Cardiac fibroblast (primary cell): ENCODE data around the gene PLCB3.
"Not testable (repeated sequence)": the region's sequence is repeated elsewhere in the genome, so short reads cannot be mapped to it uniquely, and the experiment has no call there.

Experiments
- DNase-seq, 2 donors: peaks; one replicate each; pipeline versions ENCODE4 v3.0.0 to v3.0.0-alpha.2; 2010; ENCODE audit warnings: low read depth in 2 of 2
- H3K4me3 ChIP-seq, 2 donors: replicated peaks in 1 of 2; 1 replicate in 1 of 2; 2 replicates in 1 of 2; pipeline ENCODE4 v1.5.1; 2011; ENCODE audit warnings: low read depth in 2 of 2, low read length in 2 of 2, mild to moderate bottlenecking in 2 of 2, moderate library complexity in 1 of 2
- TF ChIP-seq, protein P1 (sequence below): IDR thresholded peaks from one replicate; pipeline ENCODE4 v1.5.1; 2011; ENCODE audit warnings: low read depth, mild to moderate bottlenecking, low read length, inconsistent platforms

Gene PLCB3

GRCh38 chr11:64245797-64246620 lies 5.3 kb upstream of the PLCB3 start:
- H3K4me3 ChIP-seq, result peak overlapping the region; percentile 78 to 90
- TF ChIP-seq, protein P1, sequence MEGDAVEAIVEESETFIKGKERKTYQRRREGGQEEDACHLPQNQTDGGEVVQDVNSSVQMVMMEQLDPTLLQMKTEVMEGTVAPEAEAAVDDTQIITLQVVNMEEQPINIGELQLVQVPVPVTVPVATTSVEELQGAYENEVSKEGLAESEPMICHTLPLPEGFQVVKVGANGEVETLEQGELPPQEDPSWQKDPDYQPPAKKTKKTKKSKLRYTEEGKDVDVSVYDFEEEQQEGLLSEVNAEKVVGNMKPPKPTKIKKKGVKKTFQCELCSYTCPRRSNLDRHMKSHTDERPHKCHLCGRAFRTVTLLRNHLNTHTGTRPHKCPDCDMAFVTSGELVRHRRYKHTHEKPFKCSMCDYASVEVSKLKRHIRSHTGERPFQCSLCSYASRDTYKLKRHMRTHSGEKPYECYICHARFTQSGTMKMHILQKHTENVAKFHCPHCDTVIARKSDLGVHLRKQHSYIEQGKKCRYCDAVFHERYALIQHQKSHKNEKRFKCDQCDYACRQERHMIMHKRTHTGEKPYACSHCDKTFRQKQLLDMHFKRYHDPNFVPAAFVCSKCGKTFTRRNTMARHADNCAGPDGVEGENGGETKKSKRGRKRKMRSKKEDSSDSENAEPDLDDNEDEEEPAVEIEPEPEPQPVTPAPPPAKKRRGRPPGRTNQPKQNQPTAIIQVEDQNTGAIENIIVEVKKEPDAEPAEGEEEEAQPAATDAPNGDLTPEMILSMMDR, result no peak
- DNase-seq, result peak; percentile 84 to 93

GRCh38 chr11:64246621-64246870 lies 4.8 kb upstream of the PLCB3 start:
- H3K4me3 ChIP-seq, result peak overlapping the region in 1 of 2 donors; percentile 78
- not testable (repeated sequence) for DNase-seq

GRCh38 chr11:64246871-64247728 lies 4.2 kb upstream of the PLCB3 start, which contains the start of gene PPP1R14B:
TSS of gene PPP1R14B (minus strand) at chr11:64246943. CDS start at chr11:64246673, 270 bp downstream.
- peak; percentile 84 to 90 for DNase-seq
- TF ChIP-seq, protein P1, result no peak
- peak within 1 kb of the TSS; percentile 78 to 90 for H3K4me3 ChIP-seq

- H3K4me3 ChIP-seq, result peak overlapping the region; percentile 67 to 71
- DNase-seq, result no peak
- TF ChIP-seq, protein P1, result no peak
These were observed 3.4 kb upstream of the PLCB3 start for GRCh38 chr11:64247729-64248531.

GRCh38 chr11:64248578-64248977 lies 2.8 kb upstream of the PLCB3 start:
- no peak for DNase-seq
- TF ChIP-seq, protein P1, result no peak
- H3K4me3 ChIP-seq, result no peak overlapping the region

DNA sequence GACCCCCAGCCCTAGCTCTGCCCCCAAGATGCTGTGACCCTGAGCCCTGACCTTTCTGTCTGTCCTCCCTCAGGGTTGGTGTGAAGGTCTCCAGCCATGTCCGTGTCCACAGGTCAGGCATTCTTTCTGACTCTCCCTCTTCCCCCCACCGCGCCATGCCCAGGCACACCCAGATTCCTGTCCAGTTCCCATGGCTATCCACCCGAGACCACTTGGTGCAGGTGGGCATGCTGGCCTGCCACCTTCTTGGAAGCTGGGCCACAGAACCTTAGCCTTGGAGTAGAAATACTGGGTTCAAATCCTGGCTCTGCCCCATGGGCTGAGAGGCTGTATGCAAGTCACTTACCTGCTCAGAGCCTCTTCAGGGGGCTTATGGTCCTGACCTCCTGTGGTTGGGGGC lies 2.3 kb upstream of the PLCB3 start:
- TF ChIP-seq, protein P1, result no peak
- DNase-seq, result no peak

More for the DNA sequence above, 2.3 kb upstream of the PLCB3 start:
- H3K4me3 ChIP-seq, result no peak overlapping the region
